H1 (cell line): ENCODE data around the gene BTNL8. TPM values are rescaled to one million over a fixed set of nuclear protein-coding genes. Genes with fewer than 3 reads are reported as not detected.

Source experiments
- CTCF ChIA-PET: fragments of 300-600 bp; sonication (Branson Sonifier 250); formaldehyde crosslinking; loops from one replicate; lab custom pipeline; 2021; ENCODE audit not compliant: partially characterized antibody; lab: Charles Lee
- POLR2A ChIA-PET: fragments of 300-600 bp; sonication (Branson Sonifier 250); formaldehyde crosslinking; loops from one replicate; lab custom pipeline; 2021; ENCODE audit warnings: inconsistent platforms; ENCODE audit not compliant: partially characterized antibody; lab: Charles Lee
- DNase-seq, 2 experiments: peaks; one replicate each; pipeline versions ENCODE4 v3.0.0 to v3.0.0-alpha.2; 2010 to 2022; ENCODE audit warnings: low spot score in 2 of 2, low read depth in 1 of 2, mixed read lengths in 1 of 2
- FAIRE-seq: peaks from 2 replicates; lab custom pipeline; 2011; peaks lifted over from hg19 to GRCh38; lab: Jason Lieb, UNC
- H2AFZ ChIP-seq: 2 replicates; pipeline ENCODE4 v1.8.1; 2012; ENCODE audit warnings: low read length, inconsistent platforms
- H2AK5ac ChIP-seq: 2 replicates; pipeline ENCODE4 v1.6.1; 2013; ENCODE audit warnings: low read depth, low read length
- H2BK120ac ChIP-seq: replicated peaks from 2 replicates; pipeline ENCODE3; 2013; ENCODE audit warnings: low read depth, low read length, inconsistent platforms
- H2BK12ac ChIP-seq: 2 replicates; pipeline ENCODE4 v1.6.1; 2013; ENCODE audit warnings: low read depth, low read length
- H2BK15ac ChIP-seq: 2 replicates; pipeline ENCODE4 v1.6.1; 2013; ENCODE audit warnings: low read length
- H2BK20ac ChIP-seq: 2 replicates; pipeline ENCODE4 v1.6.1; 2013; ENCODE audit warnings: low read length
- H2BK5ac ChIP-seq: 2 replicates; pipeline ENCODE4 v1.6.1; 2013; ENCODE audit warnings: low read depth, low read length
- H3K14ac ChIP-seq: 2 replicates; pipeline ENCODE4 v1.6.1; 2013; ENCODE audit warnings: inconsistent platforms; ENCODE audit not compliant: insufficient read length
- H3K18ac ChIP-seq: 2 replicates; pipeline ENCODE4 v1.6.1; 2013; ENCODE audit warnings: low read length; ENCODE audit errors: extremely low read depth
- H3K23ac ChIP-seq: 2 replicates; pipeline ENCODE4 v1.6.1; 2013; ENCODE audit warnings: inconsistent platforms; ENCODE audit not compliant: insufficient read length
- H3K23me2 ChIP-seq: 2 replicates; pipeline ENCODE4 v1.6.1; 2013; ENCODE audit warnings: low read depth, low read length
- H3K27ac ChIP-seq: 2 replicates; pipeline ENCODE4 v1.6.1; 2011; ENCODE audit warnings: low read depth, low read length, inconsistent platforms
- H3K27me3 ChIP-seq, 4 experiments: replicated peaks in 1 of 4; 1 replicate in 1 of 4; 2 replicates in 3 of 4; pipeline versions ENCODE4 v1.6.1 to v1.8.1; 2011 to 2013; ENCODE audit warnings: low read length in 3 of 4, mild to moderate bottlenecking in 3 of 4, inconsistent platforms in 2 of 4, mixed read lengths in 2 of 4, moderate library complexity in 1 of 4; ENCODE audit not compliant: control insufficient read depth in 3 of 4, insufficient read depth in 3 of 4; ENCODE audit errors: extremely low read depth in 1 of 4
- H3K36me3 ChIP-seq, 4 experiments: 2 replicates each; pipeline versions ENCODE4 v1.6.1 to v1.8.1; 2011 to 2013; ENCODE audit warnings: mild to moderate bottlenecking in 4 of 4, low read length in 3 of 4, moderate library complexity in 2 of 4, control low read depth in 1 of 4, inconsistent platforms in 1 of 4; ENCODE audit not compliant: insufficient read depth in 4 of 4, control insufficient read depth in 2 of 4
- H3K4ac ChIP-seq: replicated peaks from 2 replicates; pipeline ENCODE3; 2013; ENCODE audit warnings: low read length, low read depth, mixed read lengths, inconsistent platforms; ENCODE audit not compliant: insufficient read length
- H3K4me1 ChIP-seq, 4 experiments: replicated peaks in 1 of 4; 1 replicate in 1 of 4; 2 replicates in 3 of 4; pipeline versions ENCODE4 v1.6.1 to v1.8.1; 2011 to 2013; ENCODE audit warnings: low read length in 3 of 4, inconsistent platforms in 2 of 4, mixed read lengths in 1 of 4; ENCODE audit not compliant: insufficient read depth in 4 of 4, control insufficient read depth in 3 of 4
- H3K4me2 ChIP-seq, 2 experiments: 2 replicates each; pipeline versions ENCODE4 v1.6.1 to v1.8.1; 2011 to 2013; ENCODE audit warnings: low read depth in 2 of 2, low read length in 2 of 2, control low read depth in 1 of 2, inconsistent platforms in 1 of 2, mild to moderate bottlenecking in 1 of 2; ENCODE audit not compliant: insufficient read depth in 1 of 2
- H3K4me3 ChIP-seq, 4 experiments: fragments of 200-600, 300-600 bp in 1 of 4; sonication (generic), shearing (Covaris generic), sonication (Bioruptor Twin) in 1 of 4; 2 replicates each; pipeline versions ENCODE4 v1.5.1 to v1.8.1; 2011 to 2016; ENCODE audit warnings: low read length in 4 of 4, low read depth in 3 of 4, control low read depth in 2 of 4, inconsistent platforms in 2 of 4, mild to moderate bottlenecking in 2 of 4, mixed read lengths in 1 of 4, moderate library complexity in 1 of 4; ENCODE audit not compliant: insufficient read depth in 2 of 4; ENCODE audit errors: extremely low read depth in 1 of 4
- H3K56ac ChIP-seq: replicated peaks from 2 replicates; pipeline ENCODE3; 2013; ENCODE audit warnings: low read depth, mild to moderate bottlenecking, mixed read lengths, low read length, inconsistent platforms; ENCODE audit not compliant: insufficient read length
- H3K79me1 ChIP-seq: 2 replicates; pipeline ENCODE4 v1.6.1; 2013; ENCODE audit warnings: low read depth, low read length, control low read depth
- H3K79me2 ChIP-seq, 2 experiments: 2 replicates each; pipeline versions ENCODE4 v1.6.1 to v1.8.1; 2012 to 2013; ENCODE audit warnings: low read length in 2 of 2, mild to moderate bottlenecking in 2 of 2, inconsistent platforms in 1 of 2; ENCODE audit not compliant: insufficient read depth in 2 of 2, control insufficient read depth in 1 of 2
- H3K9ac ChIP-seq, 4 experiments: replicated peaks in 1 of 4; 1 replicate in 1 of 4; 2 replicates in 3 of 4; pipeline versions ENCODE4 v1.6.1 to v1.8.1; 2011 to 2013; ENCODE audit warnings: low read depth in 3 of 4, low read length in 3 of 4, control low read depth in 2 of 4, mild to moderate bottlenecking in 2 of 4, moderate library complexity in 2 of 4, inconsistent platforms in 1 of 4; ENCODE audit errors: extremely low read depth in 1 of 4
- H3K9me3 ChIP-seq, 2 experiments: 2 replicates each; pipeline versions ENCODE4 v1.6.1 to v1.8.1; 2012 to 2013; ENCODE audit warnings: mild to moderate bottlenecking in 2 of 2, moderate library complexity in 2 of 2, control low read depth in 1 of 2, inconsistent platforms in 1 of 2, low read depth in 1 of 2, low read length in 1 of 2, mixed read lengths in 1 of 2; ENCODE audit not compliant: insufficient read depth in 2 of 2
- H4K20me1 ChIP-seq, 2 experiments: replicated peaks in 1 of 2; 2 replicates each; pipeline versions ENCODE3 to v1.8.1; 2011 to 2013; ENCODE audit warnings: inconsistent platforms in 2 of 2, low read length in 2 of 2, mild to moderate bottlenecking in 1 of 2; ENCODE audit not compliant: insufficient read depth in 2 of 2, control insufficient read depth in 1 of 2
- H4K5ac ChIP-seq: 2 replicates; pipeline ENCODE4 v1.6.1; 2013; ENCODE audit warnings: low read length, low read depth, mixed read lengths, inconsistent platforms; ENCODE audit not compliant: insufficient read length
- H4K8ac ChIP-seq: 2 replicates; pipeline ENCODE4 v1.8.0; 2013; ENCODE audit warnings: mild to moderate bottlenecking, moderate library complexity, low read length, inconsistent platforms; ENCODE audit not compliant: insufficient read depth; ENCODE audit errors: extremely low read depth
- H4K91ac ChIP-seq: replicated peaks from 2 replicates; pipeline ENCODE3; 2013; ENCODE audit warnings: low read length, mixed read lengths, inconsistent platforms; ENCODE audit not compliant: insufficient read length
- GABPA ChIP-seq: IDR thresholded peaks from 2 replicates; pipeline ENCODE4 v1.6.1; 2011; ENCODE audit warnings: mild to moderate bottlenecking, low read length, moderate library complexity, borderline replicate concordance; ENCODE audit not compliant: insufficient read depth
- KDM5A ChIP-seq: fragments of 200-600 bp; IDR thresholded peaks from 2 replicates; pipeline ENCODE4 v1.7.1; 2012; ENCODE audit warnings: mild to moderate bottlenecking, low read length, inconsistent platforms, mixed read lengths
- NANOG ChIP-seq: IDR thresholded peaks from 2 replicates; pipeline ENCODE4 v1.6.1; 2011; ENCODE audit warnings: low read length, low read depth, mild to moderate bottlenecking, inconsistent platforms; ENCODE audit not compliant: insufficient read depth, poor library complexity, severe bottlenecking
- POLR2A ChIP-seq, 2 experiments: IDR thresholded peaks; 1 replicate in 1 of 2; 2 replicates in 1 of 2; pipeline ENCODE4 v1.6.1; 2011; ENCODE audit warnings: low read depth in 2 of 2, low read length in 2 of 2, mild to moderate bottlenecking in 2 of 2; ENCODE audit errors: control extremely low read depth in 1 of 2
- RBBP5 ChIP-seq: IDR thresholded peaks from 2 replicates; pipeline ENCODE4 v1.7.1; 2012; ENCODE audit warnings: low read depth, mild to moderate bottlenecking, inconsistent platforms, low read length, moderate library complexity, borderline replicate concordance
- SIX5 ChIP-seq: IDR thresholded peaks from 2 replicates; pipeline ENCODE4 v1.6.1; 2011; ENCODE audit warnings: mild to moderate bottlenecking, low read depth, low read length
- SP4 ChIP-seq: IDR thresholded peaks from 2 replicates; pipeline ENCODE4 v1.6.1; 2012; ENCODE audit warnings: low read length, inconsistent platforms
- WGBS, 2 experiments: shearing (Covaris generic) in 1 of 2; methylation state at CpG; one replicate each; pipeline versions ENCODE4 v1.1.6 to v1.1.7; 2013 to 2015; ENCODE audit warnings: low lambda C conversion rate in 2 of 2, mixed read lengths in 2 of 2, inconsistent platforms in 1 of 2, low coverage in 1 of 2, missing lambda C conversion rate in 1 of 2; ENCODE audit not compliant: insufficient replicate concordance in 2 of 2, insufficient coverage in 1 of 2, insufficient read length in 1 of 2; ENCODE audit errors: extremely low coverage in 1 of 2, missing lambda C conversion rate in 1 of 2; 5-methylcytosine and 5-hydroxymethylcytosine counted together
- polyA plus RNA-seq, 7 experiments: library from polyadenylated mRNA; depleted of rRNA in 3 of 7; stranded (reverse) in 5 of 7; unstranded in 2 of 7; fragments of >200 nt in 5 of 7; fragments of 200-250 nt in 2 of 7; gene quantifications; 1 replicate in 5 of 7; 2 replicates in 1 of 7; 4 replicates in 1 of 7; pipeline versions ENCODE4 v1.2.1 to v1.2.3, GENCODE V29; 2011 to 2013; ENCODE audit warnings: missing spikeins in 2 of 7, mixed read lengths in 2 of 7
- total RNA-seq: library from RNA; stranded (reverse); fragmentation: NEBNext Ultra II Directional; extraction: Animal tissue kit (Norgen Biotek cat#: 25700); gene quantifications from 2 replicates; pipeline ENCODE4 v1.2.1, GENCODE V29; 2021
- TF ChIP-seq, protein P1 (sequence below): IDR thresholded peaks from 2 replicates; pipeline ENCODE4 v1.6.1; 2012; ENCODE audit warnings: inconsistent platforms

Gene BTNL8
- total and polyA plus RNA-seq, 2 of the 8 experiments (the other 6 are each of a cell fraction or from before 2014, with no cell fraction given): 0.32 to 0.48 TPM

- no peak overlapping the region for H3K14ac ChIP-seq
These were observed 17.0 kb downstream of the BTNL8 start for GRCh38 chr5:180915924-180916323.

More at GRCh38 chr5:180915924-180916323, 17.0 kb downstream of the BTNL8 start:
- Histone ChIP-seq H2BK15ac (no peak overlapping the region), H4K5ac (no peak overlapping the region), H4K8ac (no peak overlapping the region), H4K91ac (no peak overlapping the region), H3K27me3 (no peaks in the 10 kb centered on the region), H2BK5ac (no peak overlapping the region), H2AK5ac (no peak overlapping the region), H3K56ac (no peak overlapping the region), H3K27ac (no peak overlapping the region), H2AFZ (no peak overlapping the region), H3K23me2 (no peaks in the 10 kb centered on the region), H3K18ac (no peak overlapping the region), H3K79me1 (no peaks in the 10 kb centered on the region), H3K4me2 (no peak overlapping the region), H3K4ac (no peak overlapping the region), H2BK20ac (no peak overlapping the region), H3K9ac (no peak overlapping the region), H3K4me3 (no peak overlapping the region), H3K23ac (no peak overlapping the region), H3K36me3 (no peaks in the 10 kb centered on the region), H3K9me3 (peaks cover 2 to 7% of the 10 kb centered on the region in 2 experiments; a peak in 2 of 4 replicates), H2BK12ac (no peak overlapping the region), H3K4me1 (peaks cover 0 to 2% (median under 1%) of the 10 kb centered on the region in 4 experiments; a peak in 2 of 7 replicates), H2BK120ac (no peak overlapping the region), H4K20me1 (no peaks in the 10 kb centered on the region), H3K79me2 (no peaks in the 10 kb centered on the region)
- ChIA-PET POLR2A (no interaction called here), CTCF (no interaction called here)
- 72% methylated on average over 3 of the region's 3 CpGs; no CpG with 5 or more reads in 1 of the 2 experiments for WGBS, 2 experiments
- TF ChIP-seq NANOG: no peak
- TF ChIP-seq, protein P1, sequence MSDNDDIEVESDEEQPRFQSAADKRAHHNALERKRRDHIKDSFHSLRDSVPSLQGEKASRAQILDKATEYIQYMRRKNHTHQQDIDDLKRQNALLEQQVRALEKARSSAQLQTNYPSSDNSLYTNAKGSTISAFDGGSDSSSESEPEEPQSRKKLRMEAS: no peak
- no peak for TF ChIP-seq KDM5A
- TF ChIP-seq SP4: no peak
- TF ChIP-seq RBBP5: no peak
- no peak for TF ChIP-seq SIX5
- no peak for TF ChIP-seq POLR2A (IDR thresholded peaks at IDR 0.05; ENCODE audit: control extremely low read depth in 1 of 2, low read depth in 2 of 2, low read length in 2 of 2)
- no peak for TF ChIP-seq GABPA
- FAIRE-seq (no peak), DNase-seq (no peak)
